HEK293 (cell line): Measurements from ENCODE around the gene GNG12.
A peak's percentile ranks its signal among the peaks of the same experiment; 100 is the strongest.

ENCODE experiments used
- IKZF3 ChIP-seq: fragments of 450-650 bp; IDR thresholded peaks from 2 replicates; pipeline ENCODE4 v1.5.0; 2018; ENCODE audit warnings: missing biosample characterization, mild to moderate bottlenecking, missing genetic modification characterization, moderate library complexity
- KLF7 ChIP-seq: fragments of 450-650 bp; formaldehyde crosslinking; IDR thresholded peaks from 2 replicates; pipeline ENCODE4 v1.5.1; 2016; ENCODE audit warnings: missing biosample characterization, missing genetic modification characterization, borderline replicate concordance
- KLF8 ChIP-seq: fragments of 450-650 bp; formaldehyde crosslinking; IDR thresholded peaks from 2 replicates; pipeline ENCODE4 v1.5.1; 2016; ENCODE audit warnings: missing biosample characterization, missing genetic modification characterization
- OSR2 ChIP-seq: fragments of 450-650 bp; formaldehyde crosslinking; IDR thresholded peaks from 2 replicates; pipeline ENCODE4 v1.5.1; 2016; ENCODE audit warnings: missing biosample characterization, missing genetic modification characterization
- SCRT1 ChIP-seq: fragments of 450-650 bp; formaldehyde crosslinking; IDR thresholded peaks from 2 replicates; pipeline ENCODE4 v1.5.1; 2016; ENCODE audit warnings: missing biosample characterization, missing genetic modification characterization, borderline replicate concordance
- SP7 ChIP-seq: fragments of 450-650 bp; formaldehyde crosslinking; IDR thresholded peaks from 2 replicates; pipeline ENCODE4 v1.5.1; 2016; ENCODE audit warnings: missing biosample characterization, missing genetic modification characterization
- TCF7L2 ChIP-seq: IDR thresholded peaks from 2 replicates; pipeline ENCODE4 v1.6.1; 2011; ENCODE audit warnings: low read depth, mild to moderate bottlenecking, inconsistent platforms, low read length, moderate library complexity, borderline replicate concordance
- ZBTB7A ChIP-seq: fragments of 450-650 bp; formaldehyde crosslinking; IDR thresholded peaks from 2 replicates; pipeline ENCODE4 v1.5.1; 2016; ENCODE audit warnings: low read depth, missing biosample characterization, missing genetic modification characterization
- ZNF112 ChIP-seq: fragments of 450-650 bp; formaldehyde crosslinking; IDR thresholded peaks from 2 replicates; pipeline ENCODE4 v1.5.0; 2017; ENCODE audit warnings: missing biosample characterization, missing genetic modification characterization
- ZNF335 ChIP-seq: fragments of 450-650 bp; formaldehyde crosslinking; conservative IDR thresholded peaks from 2 replicates; pipeline ENCODE4 v1.5.1; 2016; ENCODE audit warnings: missing biosample characterization, missing genetic modification characterization
- ZNF341 ChIP-seq: fragments of 450-650 bp; formaldehyde crosslinking; IDR thresholded peaks from 2 replicates; pipeline ENCODE4; 2016; ENCODE audit warnings: low read depth, missing biosample characterization, missing genetic modification characterization
- ZNF391 ChIP-seq: fragments of 450-650 bp; formaldehyde crosslinking; IDR thresholded peaks from 2 replicates; pipeline ENCODE4 v1.5.1; 2016; ENCODE audit warnings: low read depth, missing biosample characterization, missing genetic modification characterization, borderline replicate concordance
- ZNF544 ChIP-seq: fragments of 450-650 bp; formaldehyde crosslinking; IDR thresholded peaks from 2 replicates; pipeline ENCODE4 v1.5.0; 2017; ENCODE audit warnings: missing biosample characterization, missing genetic modification characterization
- ZNF558 ChIP-seq: fragments of 450-650 bp; formaldehyde crosslinking; IDR thresholded peaks from 2 replicates; pipeline ENCODE4 v1.5.1; 2016; ENCODE audit warnings: missing biosample characterization, missing genetic modification characterization
- ZNF596 ChIP-seq: fragments of 450-650 bp; IDR thresholded peaks from 2 replicates; pipeline ENCODE4 v1.5.0; 2018; ENCODE audit warnings: missing biosample characterization, mild to moderate bottlenecking, missing genetic modification characterization, moderate library complexity
- ZNF629 ChIP-seq: fragments of 450-650 bp; formaldehyde crosslinking; IDR thresholded peaks from 2 replicates; pipeline ENCODE4 v1.5.1; 2017; ENCODE audit warnings: missing biosample characterization, missing genetic modification characterization
- ZNF670 ChIP-seq: fragments of 450-650 bp; formaldehyde crosslinking; IDR thresholded peaks from 2 replicates; pipeline ENCODE4 v1.5.1; 2016; ENCODE audit warnings: missing biosample characterization, missing genetic modification characterization, low read depth
- ZNF677 ChIP-seq: fragments of 450-650 bp; IDR thresholded peaks from 2 replicates; pipeline ENCODE4 v1.5.0; 2018; ENCODE audit warnings: missing biosample characterization, mild to moderate bottlenecking, missing genetic modification characterization, moderate library complexity
- ZNF701 ChIP-seq: fragments of 450-650 bp; formaldehyde crosslinking; IDR thresholded peaks from 2 replicates; pipeline ENCODE4 v1.5.1; 2016; ENCODE audit warnings: missing biosample characterization, missing genetic modification characterization
- ZSCAN16 ChIP-seq: fragments of 450-650 bp; formaldehyde crosslinking; IDR thresholded peaks from 2 replicates; pipeline ENCODE4 v1.5.1; 2016; ENCODE audit warnings: missing biosample characterization, missing genetic modification characterization
- TF ChIP-seq, protein P1 (sequence below): fragments of 450-650 bp; IDR thresholded peaks from 2 replicates; pipeline ENCODE4 v1.5.1; 2018; ENCODE audit warnings: missing biosample characterization, mild to moderate bottlenecking, missing genetic modification characterization
- TF ChIP-seq, protein P2 (sequence below): fragments of 450-650 bp; formaldehyde crosslinking; IDR thresholded peaks from 2 replicates; pipeline ENCODE4 v1.5.1; 2016; ENCODE audit warnings: missing biosample characterization, missing genetic modification characterization, low read depth
- TF ChIP-seq, protein P3 (sequence below): fragments of 450-650 bp; formaldehyde crosslinking; IDR thresholded peaks from 2 replicates; pipeline ENCODE4 v1.5.1; 2017; ENCODE audit warnings: missing biosample characterization, missing genetic modification characterization
- TF ChIP-seq, protein P4 (sequence below): fragments of 450-650 bp; formaldehyde crosslinking; IDR thresholded peaks from 2 replicates; pipeline ENCODE4 v1.5.1; 2016; ENCODE audit warnings: missing biosample characterization, missing genetic modification characterization
- TF ChIP-seq, protein P5 (sequence below): fragments of 450-650 bp; formaldehyde crosslinking; IDR thresholded peaks from 2 replicates; pipeline ENCODE4 v1.5.1; 2016; ENCODE audit warnings: missing biosample characterization, missing genetic modification characterization
- TF ChIP-seq, protein P6 (sequence below): fragments of 450-650 bp; formaldehyde crosslinking; IDR thresholded peaks from 2 replicates; pipeline ENCODE4 v1.5.1; 2017; ENCODE audit warnings: missing biosample characterization, missing genetic modification characterization
- TF ChIP-seq, protein P7 (sequence below): fragments of 450-650 bp; formaldehyde crosslinking; IDR thresholded peaks from 2 replicates; pipeline ENCODE4 v1.5.1; 2017; ENCODE audit warnings: missing biosample characterization, missing genetic modification characterization

Gene GNG12

DNA sequence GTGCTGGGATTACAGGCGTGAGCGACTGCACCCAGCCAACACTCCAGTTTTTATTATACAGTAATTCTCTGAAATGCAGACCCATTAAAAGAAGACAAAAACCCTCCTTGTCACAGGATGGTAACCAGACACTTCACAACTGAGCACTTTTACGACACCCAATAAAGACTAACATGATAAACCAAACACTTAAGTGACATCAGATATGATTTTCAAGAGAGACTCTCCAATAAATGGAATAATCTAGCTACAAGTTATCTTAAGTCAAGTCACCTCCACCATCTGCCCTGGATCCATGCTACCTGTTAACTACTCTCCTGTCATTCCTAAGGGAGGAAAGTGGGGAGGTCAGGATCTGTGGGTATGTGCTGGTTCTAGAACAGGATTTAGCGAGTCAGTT lies 5.6 kb downstream of the GNG12 start (continued):
- TF ChIP-seq, protein P1, sequence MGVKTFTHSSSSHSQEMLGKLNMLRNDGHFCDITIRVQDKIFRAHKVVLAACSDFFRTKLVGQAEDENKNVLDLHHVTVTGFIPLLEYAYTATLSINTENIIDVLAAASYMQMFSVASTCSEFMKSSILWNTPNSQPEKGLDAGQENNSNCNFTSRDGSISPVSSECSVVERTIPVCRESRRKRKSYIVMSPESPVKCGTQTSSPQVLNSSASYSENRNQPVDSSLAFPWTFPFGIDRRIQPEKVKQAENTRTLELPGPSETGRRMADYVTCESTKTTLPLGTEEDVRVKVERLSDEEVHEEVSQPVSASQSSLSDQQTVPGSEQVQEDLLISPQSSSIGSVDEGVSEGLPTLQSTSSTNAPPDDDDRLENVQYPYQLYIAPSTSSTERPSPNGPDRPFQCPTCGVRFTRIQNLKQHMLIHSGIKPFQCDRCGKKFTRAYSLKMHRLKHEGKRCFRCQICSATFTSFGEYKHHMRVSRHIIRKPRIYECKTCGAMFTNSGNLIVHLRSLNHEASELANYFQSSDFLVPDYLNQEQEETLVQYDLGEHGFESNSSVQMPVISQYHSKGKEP (tag by site-specific recombination), result peak; percentile 75
- TF ChIP-seq IKZF3 (tag by site-specific recombination) (peak; percentile 68), ZNF391 (tag by site-specific recombination) (no peak), ZNF544 (tag by site-specific recombination) (no peak), KLF8 (tag by site-specific recombination) (peak; percentile 48; the same call in 1 of the 2 replicates), ZNF558 (tag by site-specific recombination) (peak; percentile 85), KLF7 (tag by site-specific recombination) (peak; percentile 79; the same call in 1 of the 2 replicates), ZNF701 (no peak), ZNF335 (tag by site-specific recombination) (0 out of 2 replicates have a peak, but pooled peaks have one; percentile 4), ZNF596 (tag by site-specific recombination) (peak; percentile 70; the same call in 1 of the 2 replicates), OSR2 (tag by site-specific recombination) (peak; percentile 96), TCF7L2 (peak; percentile 36; the same call in 1 of the 2 replicates), SP7 (tag by site-specific recombination) (peak; percentile 58; the same call in 1 of the 2 replicates), ZNF112 (tag by site-specific recombination) (no peak), ZNF629 (peak; percentile 69), ZNF677 (no peak), SCRT1 (tag by site-specific recombination) (peak; percentile 97), ZNF670 (tag by site-specific recombination) (no peak), ZSCAN16 (tag by site-specific recombination) (peak; percentile 76; the same call in 1 of the 2 replicates), ZNF341 (tag by site-specific recombination) (no peak), ZBTB7A (tag by site-specific recombination) (no peak)
- TF ChIP-seq, protein P2, sequence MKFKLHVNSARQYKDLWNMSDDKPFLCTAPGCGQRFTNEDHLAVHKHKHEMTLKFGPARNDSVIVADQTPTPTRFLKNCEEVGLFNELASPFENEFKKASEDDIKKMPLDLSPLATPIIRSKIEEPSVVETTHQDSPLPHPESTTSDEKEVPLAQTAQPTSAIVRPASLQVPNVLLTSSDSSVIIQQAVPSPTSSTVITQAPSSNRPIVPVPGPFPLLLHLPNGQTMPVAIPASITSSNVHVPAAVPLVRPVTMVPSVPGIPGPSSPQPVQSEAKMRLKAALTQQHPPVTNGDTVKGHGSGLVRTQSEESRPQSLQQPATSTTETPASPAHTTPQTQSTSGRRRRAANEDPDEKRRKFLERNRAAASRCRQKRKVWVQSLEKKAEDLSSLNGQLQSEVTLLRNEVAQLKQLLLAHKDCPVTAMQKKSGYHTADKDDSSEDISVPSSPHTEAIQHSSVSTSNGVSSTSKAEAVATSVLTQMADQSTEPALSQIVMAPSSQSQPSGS (tag by site-specific recombination), result peak; percentile 47
- TF ChIP-seq, protein P3, sequence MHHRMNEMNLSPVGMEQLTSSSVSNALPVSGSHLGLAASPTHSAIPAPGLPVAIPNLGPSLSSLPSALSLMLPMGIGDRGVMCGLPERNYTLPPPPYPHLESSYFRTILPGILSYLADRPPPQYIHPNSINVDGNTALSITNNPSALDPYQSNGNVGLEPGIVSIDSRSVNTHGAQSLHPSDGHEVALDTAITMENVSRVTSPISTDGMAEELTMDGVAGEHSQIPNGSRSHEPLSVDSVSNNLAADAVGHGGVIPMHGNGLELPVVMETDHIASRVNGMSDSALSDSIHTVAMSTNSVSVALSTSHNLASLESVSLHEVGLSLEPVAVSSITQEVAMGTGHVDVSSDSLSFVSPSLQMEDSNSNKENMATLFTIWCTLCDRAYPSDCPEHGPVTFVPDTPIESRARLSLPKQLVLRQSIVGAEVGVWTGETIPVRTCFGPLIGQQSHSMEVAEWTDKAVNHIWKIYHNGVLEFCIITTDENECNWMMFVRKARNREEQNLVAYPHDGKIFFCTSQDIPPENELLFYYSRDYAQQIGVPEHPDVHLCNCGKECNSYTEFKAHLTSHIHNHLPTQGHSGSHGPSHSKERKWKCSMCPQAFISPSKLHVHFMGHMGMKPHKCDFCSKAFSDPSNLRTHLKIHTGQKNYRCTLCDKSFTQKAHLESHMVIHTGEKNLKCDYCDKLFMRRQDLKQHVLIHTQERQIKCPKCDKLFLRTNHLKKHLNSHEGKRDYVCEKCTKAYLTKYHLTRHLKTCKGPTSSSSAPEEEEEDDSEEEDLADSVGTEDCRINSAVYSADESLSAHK (tag by site-specific recombination), result peak; percentile 91
- TF ChIP-seq, protein P4, sequence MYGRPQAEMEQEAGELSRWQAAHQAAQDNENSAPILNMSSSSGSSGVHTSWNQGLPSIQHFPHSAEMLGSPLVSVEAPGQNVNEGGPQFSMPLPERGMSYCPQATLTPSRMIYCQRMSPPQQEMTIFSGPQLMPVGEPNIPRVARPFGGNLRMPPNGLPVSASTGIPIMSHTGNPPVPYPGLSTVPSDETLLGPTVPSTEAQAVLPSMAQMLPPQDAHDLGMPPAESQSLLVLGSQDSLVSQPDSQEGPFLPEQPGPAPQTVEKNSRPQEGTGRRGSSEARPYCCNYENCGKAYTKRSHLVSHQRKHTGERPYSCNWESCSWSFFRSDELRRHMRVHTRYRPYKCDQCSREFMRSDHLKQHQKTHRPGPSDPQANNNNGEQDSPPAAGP (tag by site-specific recombination), result peak; percentile 69; the same call in 1 of the 2 replicates
- TF ChIP-seq, protein P5, sequence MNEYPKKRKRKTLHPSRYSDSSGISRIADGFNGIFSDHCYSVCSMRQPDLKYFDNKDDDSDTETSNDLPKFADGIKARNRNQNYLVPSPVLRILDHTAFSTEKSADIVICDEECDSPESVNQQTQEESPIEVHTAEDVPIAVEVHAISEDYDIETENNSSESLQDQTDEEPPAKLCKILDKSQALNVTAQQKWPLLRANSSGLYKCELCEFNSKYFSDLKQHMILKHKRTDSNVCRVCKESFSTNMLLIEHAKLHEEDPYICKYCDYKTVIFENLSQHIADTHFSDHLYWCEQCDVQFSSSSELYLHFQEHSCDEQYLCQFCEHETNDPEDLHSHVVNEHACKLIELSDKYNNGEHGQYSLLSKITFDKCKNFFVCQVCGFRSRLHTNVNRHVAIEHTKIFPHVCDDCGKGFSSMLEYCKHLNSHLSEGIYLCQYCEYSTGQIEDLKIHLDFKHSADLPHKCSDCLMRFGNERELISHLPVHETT, result 0 out of 2 replicates have a peak, but pooled peaks have one; percentile 16
- TF ChIP-seq, protein P6, sequence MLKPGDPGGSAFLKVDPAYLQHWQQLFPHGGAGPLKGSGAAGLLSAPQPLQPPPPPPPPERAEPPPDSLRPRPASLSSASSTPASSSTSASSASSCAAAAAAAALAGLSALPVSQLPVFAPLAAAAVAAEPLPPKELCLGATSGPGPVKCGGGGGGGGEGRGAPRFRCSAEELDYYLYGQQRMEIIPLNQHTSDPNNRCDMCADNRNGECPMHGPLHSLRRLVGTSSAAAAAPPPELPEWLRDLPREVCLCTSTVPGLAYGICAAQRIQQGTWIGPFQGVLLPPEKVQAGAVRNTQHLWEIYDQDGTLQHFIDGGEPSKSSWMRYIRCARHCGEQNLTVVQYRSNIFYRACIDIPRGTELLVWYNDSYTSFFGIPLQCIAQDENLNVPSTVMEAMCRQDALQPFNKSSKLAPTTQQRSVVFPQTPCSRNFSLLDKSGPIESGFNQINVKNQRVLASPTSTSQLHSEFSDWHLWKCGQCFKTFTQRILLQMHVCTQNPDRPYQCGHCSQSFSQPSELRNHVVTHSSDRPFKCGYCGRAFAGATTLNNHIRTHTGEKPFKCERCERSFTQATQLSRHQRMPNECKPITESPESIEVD (tag by site-specific recombination), result peak; percentile 97
- TF ChIP-seq, protein P7, sequence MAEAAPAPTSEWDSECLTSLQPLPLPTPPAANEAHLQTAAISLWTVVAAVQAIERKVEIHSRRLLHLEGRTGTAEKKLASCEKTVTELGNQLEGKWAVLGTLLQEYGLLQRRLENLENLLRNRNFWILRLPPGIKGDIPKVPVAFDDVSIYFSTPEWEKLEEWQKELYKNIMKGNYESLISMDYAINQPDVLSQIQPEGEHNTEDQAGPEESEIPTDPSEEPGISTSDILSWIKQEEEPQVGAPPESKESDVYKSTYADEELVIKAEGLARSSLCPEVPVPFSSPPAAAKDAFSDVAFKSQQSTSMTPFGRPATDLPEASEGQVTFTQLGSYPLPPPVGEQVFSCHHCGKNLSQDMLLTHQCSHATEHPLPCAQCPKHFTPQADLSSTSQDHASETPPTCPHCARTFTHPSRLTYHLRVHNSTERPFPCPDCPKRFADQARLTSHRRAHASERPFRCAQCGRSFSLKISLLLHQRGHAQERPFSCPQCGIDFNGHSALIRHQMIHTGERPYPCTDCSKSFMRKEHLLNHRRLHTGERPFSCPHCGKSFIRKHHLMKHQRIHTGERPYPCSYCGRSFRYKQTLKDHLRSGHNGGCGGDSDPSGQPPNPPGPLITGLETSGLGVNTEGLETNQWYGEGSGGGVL (tag by site-specific recombination), result no peak
